Thoracic aorta (tissue), 2 donors: ENCODE results near the gene RUVBL1. TPM values are rescaled to one million over a fixed set of nuclear protein-coding genes. Genes with fewer than 3 reads are reported as not detected.

Experiments used
- ATAC-seq: fragments of 150-250 bp; one replicate; pipeline ENCODE4 v1.8.0; 2017; ENCODE audit warnings: low read depth; ENCODE audit not compliant: insufficient number of reproducible peaks, low FRiP score
- DNase-seq: peaks from one replicate; pipeline ENCODE4 v3.0.0-alpha.2; 2020; ENCODE audit warnings: low spot score
- H3K27ac ChIP-seq, 2 donors: fragments of 200-600 bp; sonication (generic); 1 replicate in 1 of 2; 2 replicates in 1 of 2; pipeline ENCODE4 v1.5.1; 2016; ENCODE audit warnings: mild to moderate bottlenecking in 2 of 2, moderate library complexity in 2 of 2
- H3K27me3 ChIP-seq: fragments of 200-600 bp; sonication (generic); replicated peaks from 2 replicates; pipeline ENCODE4 v1.6.0; 2016; ENCODE audit warnings: mild to moderate bottlenecking; ENCODE audit not compliant: insufficient read depth
- H3K36me3 ChIP-seq: fragments of 200-600 bp; sonication (generic); one replicate; pipeline ENCODE4 v1.5.1; 2016
- H3K4me1 ChIP-seq, 2 donors: fragments of 200-600 bp; sonication (generic); 1 replicate in 1 of 2; 2 replicates in 1 of 2; pipeline versions ENCODE4 v1.5.1 to v1.6.0; 2016; ENCODE audit warnings: low read depth in 2 of 2, mild to moderate bottlenecking in 1 of 2; ENCODE audit not compliant: control insufficient read depth in 1 of 2
- H3K4me3 ChIP-seq: fragments of 200-600 bp; sonication (generic); 2 replicates; pipeline ENCODE4 v1.5.1; 2016; ENCODE audit warnings: mild to moderate bottlenecking
- H3K9me3 ChIP-seq: fragments of 200-600 bp; sonication (generic); 2 replicates; pipeline ENCODE4 v1.5.1; 2016
- total RNA-seq, 2 donors: library from RNA; depleted of rRNA; stranded (reverse); fragments of >200 nt; gene quantifications; one replicate each; pipeline versions ENCODE4 v1.1.0 to v1.2.3, GENCODE V29; 2016
- TF ChIP-seq, protein P1 (sequence below): fragments of 200-600 bp; sonication (generic); IDR thresholded peaks from one replicate; pipeline ENCODE4 v1.5.1; 2019; ENCODE audit warnings: antibody characterized with exemption

Gene RUVBL1
- total RNA-seq, 2 donors from 2014 or later: 14.1 to 18.6 TPM

DNA sequence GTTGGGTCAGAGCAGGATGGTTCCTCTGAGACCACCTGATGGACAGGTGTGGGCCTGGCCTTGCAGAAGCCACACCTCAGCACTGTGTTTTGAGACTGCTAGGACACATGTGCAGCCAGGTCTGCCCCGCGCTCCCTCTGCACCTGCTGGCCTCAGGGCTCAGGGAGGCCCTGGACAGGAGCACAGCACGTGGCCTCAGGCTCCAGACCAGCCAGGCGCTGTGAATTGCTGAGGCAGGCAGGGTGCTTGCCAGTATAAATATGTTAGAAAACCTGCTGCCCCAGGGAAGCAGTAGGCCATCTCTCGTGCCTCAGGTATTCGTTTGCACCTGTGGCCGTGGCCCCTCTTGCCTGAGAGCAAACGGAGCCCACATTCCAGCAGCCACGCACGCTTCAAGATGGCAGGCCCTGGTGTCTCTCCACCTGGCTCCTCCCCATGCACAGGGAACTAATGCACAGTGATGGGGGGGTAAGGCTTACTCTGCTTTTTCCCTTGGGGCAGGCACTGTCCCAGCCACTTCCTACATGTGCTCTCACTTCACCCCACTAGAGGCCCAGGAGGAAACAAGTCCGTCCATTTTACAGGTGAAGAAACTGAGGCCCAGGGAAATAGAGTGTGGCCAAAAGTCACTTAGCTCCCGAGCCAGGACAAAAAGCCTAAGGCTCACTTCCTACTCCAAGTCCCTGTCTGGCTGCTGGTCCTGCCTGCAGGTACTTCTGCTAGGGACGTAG is 51.0 kb downstream of the RUVBL1 start:
- Histone ChIP-seq H3K36me3 (peaks cover 42% of the 10 kb centered on the region), H3K27ac (no peak overlapping the region), H3K27me3 (no peaks in the 10 kb centered on the region), H3K9me3 (no peaks in the 10 kb centered on the region), H3K4me1 (peaks cover 10 to 21% of the 10 kb centered on the region in 2 donors), H3K4me3 (no peak overlapping the region)
- ATAC-seq: no peak
- DNase-seq: no peak
- TF ChIP-seq, protein P1, sequence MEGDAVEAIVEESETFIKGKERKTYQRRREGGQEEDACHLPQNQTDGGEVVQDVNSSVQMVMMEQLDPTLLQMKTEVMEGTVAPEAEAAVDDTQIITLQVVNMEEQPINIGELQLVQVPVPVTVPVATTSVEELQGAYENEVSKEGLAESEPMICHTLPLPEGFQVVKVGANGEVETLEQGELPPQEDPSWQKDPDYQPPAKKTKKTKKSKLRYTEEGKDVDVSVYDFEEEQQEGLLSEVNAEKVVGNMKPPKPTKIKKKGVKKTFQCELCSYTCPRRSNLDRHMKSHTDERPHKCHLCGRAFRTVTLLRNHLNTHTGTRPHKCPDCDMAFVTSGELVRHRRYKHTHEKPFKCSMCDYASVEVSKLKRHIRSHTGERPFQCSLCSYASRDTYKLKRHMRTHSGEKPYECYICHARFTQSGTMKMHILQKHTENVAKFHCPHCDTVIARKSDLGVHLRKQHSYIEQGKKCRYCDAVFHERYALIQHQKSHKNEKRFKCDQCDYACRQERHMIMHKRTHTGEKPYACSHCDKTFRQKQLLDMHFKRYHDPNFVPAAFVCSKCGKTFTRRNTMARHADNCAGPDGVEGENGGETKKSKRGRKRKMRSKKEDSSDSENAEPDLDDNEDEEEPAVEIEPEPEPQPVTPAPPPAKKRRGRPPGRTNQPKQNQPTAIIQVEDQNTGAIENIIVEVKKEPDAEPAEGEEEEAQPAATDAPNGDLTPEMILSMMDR: no peak

- Histone ChIP-seq H3K27me3 (no peaks in the 10 kb centered on the region), H3K27ac (no peak overlapping the region), H3K4me1 (peaks cover 10 to 21% of the 10 kb centered on the region in 2 donors), H3K36me3 (peaks cover 49% of the 10 kb centered on the region), H3K4me3 (no peak overlapping the region), H3K9me3 (no peaks in the 10 kb centered on the region)
- TF ChIP-seq, protein P1: no peak
- no peak for ATAC-seq
- no peak for DNase-seq
These were observed 51.7 kb downstream of the RUVBL1 start for GRCh38 chr3:128071771-128072453.

DNA sequence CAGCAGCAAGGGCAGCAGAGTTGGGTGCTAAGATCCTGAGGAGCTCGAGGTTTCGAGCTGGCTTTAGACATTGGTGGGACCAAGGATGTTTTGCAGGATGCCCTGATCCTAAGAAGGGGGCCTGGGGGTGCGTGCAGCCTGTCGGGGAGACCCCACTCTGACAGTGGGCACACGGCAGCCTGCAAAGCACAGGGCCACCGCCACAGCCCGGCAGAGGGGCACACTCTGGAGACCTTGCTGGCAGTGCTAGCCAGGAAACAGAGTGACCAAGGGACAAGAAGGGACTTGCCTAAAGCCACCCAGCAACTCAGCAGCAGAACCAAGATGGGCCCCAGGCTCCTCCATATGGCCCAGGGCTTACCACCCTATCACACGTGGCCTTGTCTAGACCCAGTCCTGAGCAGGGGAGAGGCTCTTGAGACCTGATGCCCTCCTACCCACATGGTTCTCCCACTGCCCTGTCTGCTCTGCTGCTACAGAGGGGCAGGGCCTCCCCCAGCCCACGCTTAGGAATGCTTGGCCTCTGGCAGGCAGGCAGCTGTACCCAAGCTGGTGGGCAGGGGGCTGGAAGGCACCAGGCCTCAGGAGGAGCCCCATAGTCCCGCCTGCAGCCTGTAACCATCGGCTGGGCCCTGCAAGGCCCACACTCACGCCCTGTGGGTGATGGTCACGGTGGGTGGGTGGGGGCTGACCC is 52.6 kb downstream of the RUVBL1 start:
- H3K27me3 ChIP-seq: no peaks in the 10 kb centered on the region
- H3K4me3 ChIP-seq: no peak overlapping the region
- H3K9me3 ChIP-seq: no peaks in the 10 kb centered on the region
- DNase-seq: no peak
- no peak for ATAC-seq
- H3K27ac ChIP-seq: no peak overlapping the region
- peaks cover 58% of the 10 kb centered on the region for H3K36me3 ChIP-seq
- TF ChIP-seq, protein P1: no peak
- peaks cover 6 to 14% of the 10 kb centered on the region in 2 donors for H3K4me1 ChIP-seq

DNA sequence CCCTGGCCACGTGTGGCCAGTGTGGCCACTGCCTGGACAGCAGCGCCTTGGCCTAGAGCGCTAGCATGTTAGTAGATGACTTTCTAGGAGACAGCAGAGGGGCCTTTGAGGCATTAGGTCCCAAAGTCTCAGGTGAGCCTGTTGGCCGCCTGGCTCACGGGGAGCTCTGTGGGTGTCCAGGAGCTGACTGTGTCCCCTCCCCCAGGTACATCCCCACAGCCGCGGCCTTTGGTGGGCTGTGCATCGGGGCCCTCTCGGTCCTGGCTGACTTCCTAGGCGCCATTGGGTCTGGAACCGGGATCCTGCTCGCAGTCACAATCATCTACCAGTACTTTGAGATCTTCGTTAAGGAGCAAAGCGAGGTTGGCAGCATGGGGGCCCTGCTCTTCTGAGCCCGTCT is 54.3 kb downstream of the RUVBL1 start:
- Histone ChIP-seq H3K4me3 (no peak overlapping the region), H3K4me1 (peaks cover 0 to 3% of the 10 kb centered on the region in 2 donors), H3K27me3 (no peaks in the 10 kb centered on the region), H3K9me3 (no peaks in the 10 kb centered on the region), H3K36me3 (peaks cover 73% of the 10 kb centered on the region), H3K27ac (no peak overlapping the region)
- TF ChIP-seq, protein P1: no peak
- DNase-seq (no peak), ATAC-seq (no peak)

DNA sequence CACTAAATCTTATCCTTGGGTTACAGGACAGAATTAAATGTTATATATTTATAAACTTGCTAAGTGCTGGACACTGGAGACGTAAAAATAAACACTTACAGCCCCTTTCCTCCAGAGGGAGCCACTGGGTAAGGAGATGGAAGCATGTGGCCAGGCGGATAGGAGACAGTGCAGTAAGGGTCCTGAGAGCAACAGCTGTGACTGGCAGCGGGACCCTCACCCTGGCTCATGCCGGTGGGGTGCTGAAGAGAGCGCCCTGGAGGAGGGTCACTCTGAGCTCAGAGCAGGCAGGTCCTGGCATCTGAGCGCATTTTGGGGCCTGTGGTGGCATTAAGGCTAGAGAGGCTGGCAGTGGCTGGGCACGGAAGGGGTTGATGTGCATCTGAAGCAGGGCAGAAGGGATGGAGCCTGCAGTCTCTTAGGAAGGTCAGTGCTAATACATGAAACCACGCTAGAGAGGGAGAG is 55.4 kb downstream of the RUVBL1 start:
- ATAC-seq: no peak
- H3K27me3 ChIP-seq: no peaks in the 10 kb centered on the region
- TF ChIP-seq, protein P1: peak; percentile 37
- H3K9me3 ChIP-seq: no peaks in the 10 kb centered on the region
- H3K27ac ChIP-seq: no peak overlapping the region
- no peak overlapping the region for H3K4me3 ChIP-seq
- peaks cover 77% of the 10 kb centered on the region for H3K36me3 ChIP-seq
- DNase-seq: no peak
- H3K4me1 ChIP-seq: no peaks in the 10 kb centered on the region
